RPMI7951 (cell line): ENCODE results near the gene MCU. TPM values are rescaled to one million over a fixed set of nuclear protein-coding genes. Genes with fewer than 3 reads are reported as not detected.

Experiments used
- DNase-seq: peaks from one replicate; pipeline ENCODE4 v3.0.0-alpha.2; 2012; ENCODE audit warnings: low read depth
- total RNA-seq: library from RNA; depleted of rRNA; stranded (reverse); fragments of >200 nt; shearing (Covaris generic); gene quantifications from 2 replicates; pipeline ENCODE4 v1.2.3, GENCODE V29; 2014

The MCU gene
- total RNA-seq, 1 experiment from 2014 or later: 31.1 TPM

DNA sequence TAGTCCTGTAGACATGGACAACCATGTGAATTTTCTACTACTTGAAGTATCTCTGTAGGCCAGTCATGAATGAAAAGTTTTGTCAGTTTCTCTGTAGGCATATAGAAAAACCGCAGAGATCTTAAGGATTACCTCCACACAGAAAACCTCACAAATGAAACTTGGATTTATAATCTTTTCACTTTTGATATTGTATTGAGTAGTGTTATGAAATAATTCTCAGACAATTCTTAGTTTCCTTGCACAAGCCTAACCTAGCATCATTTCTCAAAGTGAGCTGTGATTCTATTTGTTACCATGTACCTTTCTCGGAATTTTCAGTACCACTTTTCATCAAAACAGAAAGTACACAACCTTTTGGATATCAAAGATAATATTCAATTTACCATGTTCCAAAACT, 150.2 kb downstream of the MCU start:
- no peak for DNase-seq

DNA sequence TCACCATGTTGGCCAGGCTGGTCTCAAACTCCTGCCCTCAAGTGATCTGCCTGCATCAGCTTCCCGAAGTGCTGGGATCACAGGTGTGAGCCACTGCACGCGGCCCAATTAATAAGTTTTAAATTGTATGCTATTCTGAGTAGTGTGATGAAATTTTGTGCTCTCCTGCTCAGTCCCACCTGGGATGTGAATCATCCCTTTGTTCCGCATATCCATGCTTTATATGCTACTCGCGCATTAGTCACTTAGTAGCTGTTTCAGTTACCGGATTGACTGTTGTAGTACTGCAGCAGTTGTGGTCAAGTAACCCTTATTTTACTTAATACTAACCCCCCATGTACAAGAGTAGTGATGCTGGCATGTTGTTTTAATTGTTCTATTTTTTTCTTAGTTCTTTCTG, 154.3 kb downstream of the MCU start:
- DNase-seq: peak; percentile 75

DNA sequence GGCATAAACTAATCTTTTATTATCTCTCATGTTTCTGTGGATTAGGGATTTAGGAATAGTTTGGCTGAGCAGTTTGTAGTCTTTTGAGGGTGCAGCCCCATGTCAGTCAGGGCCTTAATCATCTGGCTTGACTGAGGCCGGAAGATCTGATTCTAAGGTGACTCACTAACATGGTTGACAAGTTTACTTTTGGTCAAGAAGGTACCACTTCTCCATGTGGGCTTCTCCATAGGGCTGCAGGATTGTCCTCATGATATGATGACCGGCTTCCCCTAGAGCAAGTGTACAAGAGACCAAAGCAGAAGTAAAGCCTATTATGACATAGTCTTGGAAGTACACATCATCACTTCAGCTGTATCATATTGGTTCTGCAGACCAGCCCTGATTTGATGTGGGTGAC, 155.7 kb downstream of the MCU start:
- peak; percentile 27 for DNase-seq

DNA sequence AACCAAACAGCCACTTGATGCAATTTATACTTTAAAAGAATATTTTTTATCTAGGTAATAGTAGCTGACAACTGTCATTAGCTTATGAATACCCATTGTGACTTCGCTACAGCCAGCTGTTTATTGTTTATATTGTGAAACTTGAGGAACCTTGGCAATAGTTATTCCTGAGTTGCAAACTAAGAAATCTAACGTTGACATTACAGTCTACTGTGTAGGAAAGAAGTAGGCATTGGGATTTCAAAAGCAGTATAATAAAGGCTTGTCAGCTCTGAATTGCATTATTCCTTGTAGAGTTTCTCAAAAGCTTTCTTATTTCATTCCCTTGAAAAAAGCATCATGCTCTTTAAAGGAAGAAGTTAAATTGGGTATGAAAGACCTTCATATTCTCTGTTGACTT, 158.9 kb downstream of the MCU start:
- DNase-seq: no peak

DNA sequence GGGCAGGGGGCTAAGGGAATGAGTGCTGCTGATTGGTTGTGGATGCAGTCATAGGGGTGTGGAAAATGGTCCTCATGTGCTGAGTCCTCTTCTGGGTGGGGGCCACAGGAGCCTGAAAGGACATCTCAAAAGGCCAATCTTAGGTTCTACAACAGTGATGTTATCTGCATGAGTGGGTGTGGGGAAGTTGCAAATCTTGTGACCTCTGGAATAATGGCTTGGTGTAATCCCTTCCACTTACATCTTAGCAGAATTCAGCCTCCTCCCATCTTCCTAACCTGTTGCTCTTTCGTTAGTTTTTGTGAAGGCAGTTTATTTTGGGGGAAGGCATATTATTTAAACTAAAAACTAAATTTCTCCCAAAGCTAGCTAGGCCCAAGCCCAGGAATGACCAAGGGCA, 159.6 kb downstream of the MCU start:
- no peak for DNase-seq

DNA sequence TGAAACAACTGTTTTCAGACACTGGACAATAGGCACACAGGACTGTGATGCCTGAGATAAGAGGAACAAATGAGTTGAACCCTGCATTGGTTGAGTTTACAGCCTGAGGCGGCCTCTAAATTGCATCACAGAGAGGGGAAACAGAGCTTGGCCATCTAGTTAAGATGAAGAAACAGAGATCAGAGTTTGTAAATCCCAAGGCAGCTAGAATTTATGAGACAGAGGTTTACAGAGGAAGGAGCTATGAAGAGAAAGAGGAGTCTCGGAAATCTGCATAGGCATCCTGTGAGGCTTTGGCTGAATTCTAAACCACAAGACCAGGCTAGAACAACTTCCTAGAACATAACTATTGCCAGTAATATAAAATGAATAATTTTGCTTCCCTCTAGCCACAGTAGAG, 160.6 kb downstream of the MCU start:
- no peak for DNase-seq

DNA sequence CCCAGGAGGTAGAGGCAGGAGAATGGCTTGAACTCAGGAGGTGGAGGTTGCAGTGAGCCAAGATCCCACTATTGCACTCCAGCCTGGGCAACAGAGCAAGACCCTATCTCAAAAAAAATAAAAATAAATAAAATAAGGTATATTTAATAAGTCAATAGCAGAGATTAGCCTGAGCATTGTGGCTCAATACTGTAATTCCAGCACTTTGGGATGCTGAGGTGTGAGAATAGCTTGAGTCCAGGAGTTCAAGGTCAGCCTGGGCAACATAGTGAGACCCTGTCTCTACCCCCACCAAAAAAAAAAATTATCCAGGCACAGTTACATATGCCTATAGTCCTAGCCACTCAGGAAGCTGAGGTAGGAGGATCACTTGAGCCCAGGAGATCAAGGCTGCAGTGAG, 163.2 kb downstream of the MCU start:
- DNase-seq: no peak

DNA sequence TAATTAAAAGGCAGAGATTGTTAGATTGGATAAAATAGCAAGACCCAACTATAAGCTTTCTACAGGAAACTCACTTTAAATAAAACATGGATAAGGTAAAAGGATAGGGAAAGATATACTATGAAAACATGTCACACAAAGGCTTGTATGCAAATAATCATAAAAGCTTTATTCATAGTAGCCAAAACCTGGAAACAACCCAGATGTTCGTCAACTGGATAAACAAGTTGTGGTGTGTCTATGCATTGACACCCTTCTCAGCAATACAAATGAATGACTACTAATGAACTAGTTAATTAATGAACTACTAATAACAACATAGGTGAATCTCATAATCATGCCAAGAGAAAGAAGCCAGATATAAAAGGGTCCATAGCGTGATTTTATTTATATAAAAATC, 163.8 kb downstream of the MCU start:
- DNase-seq: no peak

DNA sequence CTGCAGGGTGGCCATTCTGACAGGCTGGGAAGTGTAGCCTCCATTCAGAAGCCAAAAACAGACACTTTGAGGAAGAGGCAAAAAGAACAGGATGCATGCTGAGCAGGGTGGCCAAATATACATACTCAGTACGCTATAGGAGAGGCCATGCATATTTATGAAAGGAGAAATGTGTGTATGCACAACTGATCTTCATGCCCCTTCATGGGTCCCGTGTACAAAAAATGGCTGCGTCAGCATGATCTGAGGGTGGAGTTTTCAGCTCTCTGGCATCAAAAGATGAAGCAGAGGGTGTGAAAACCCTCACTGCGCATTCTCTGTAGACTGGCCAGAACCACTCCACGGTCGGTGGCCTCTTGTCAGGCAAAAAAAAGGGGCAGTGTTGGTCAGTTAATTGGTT, 166.1 kb downstream of the MCU start:
- no peak for DNase-seq

DNA sequence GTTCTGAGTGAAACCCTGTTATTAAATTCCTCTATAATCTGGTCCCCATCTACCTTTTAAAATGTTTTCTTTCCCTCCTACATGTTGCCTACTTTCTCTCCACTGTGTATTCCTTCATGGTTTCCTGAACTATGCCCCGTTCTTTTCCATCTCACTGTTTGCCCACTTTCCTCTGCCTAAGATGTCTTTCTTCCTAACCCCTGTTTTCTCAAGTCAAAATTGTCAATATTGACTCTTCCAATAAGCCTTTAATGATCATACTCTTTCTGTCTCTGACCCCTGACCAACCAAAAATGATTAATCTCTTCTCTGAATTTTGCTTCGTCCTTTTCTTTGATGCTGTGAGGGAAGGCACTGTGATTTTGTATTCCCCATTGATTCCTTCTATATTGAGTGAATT, 171.0 kb downstream of the MCU start:
- DNase-seq: no peak

DNA sequence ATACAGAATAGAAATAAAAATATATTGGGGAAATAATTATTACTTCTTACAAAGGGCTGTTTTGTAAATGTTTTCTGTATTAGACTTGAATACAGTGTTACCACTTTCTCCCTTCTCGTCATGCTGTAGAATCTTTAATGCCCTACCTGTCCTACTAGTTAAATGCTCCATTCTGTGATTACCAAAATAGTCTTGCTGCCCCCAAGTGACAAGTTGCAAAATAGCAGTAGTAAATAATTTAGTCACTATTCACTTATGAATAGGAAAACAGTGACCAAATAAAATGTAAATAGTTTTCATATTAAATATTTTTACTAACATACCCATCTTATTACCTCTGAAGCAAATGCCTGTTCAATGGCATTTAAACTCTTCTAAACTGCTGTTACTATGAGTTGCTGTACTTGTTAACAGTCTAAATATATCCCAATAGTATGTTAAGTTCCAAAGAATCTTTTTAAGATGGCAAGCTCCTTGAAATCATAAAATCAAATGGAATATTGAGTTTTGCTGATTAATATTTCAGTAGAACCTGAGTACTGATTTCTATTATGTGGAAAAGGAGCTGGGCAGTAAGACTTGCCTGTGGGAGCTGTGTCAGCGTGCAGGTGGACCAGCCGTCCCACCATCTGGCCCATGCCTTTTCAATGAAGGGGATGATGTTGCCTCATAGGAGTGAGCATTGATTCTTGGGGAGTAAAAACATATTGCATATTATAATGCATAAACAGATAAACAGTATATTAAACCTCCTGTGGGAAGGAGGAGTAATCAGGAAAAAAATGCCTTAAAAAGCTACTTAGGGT, 183.5 kb downstream of the MCU start:
- peak; percentile 13 for DNase-seq

DNA sequence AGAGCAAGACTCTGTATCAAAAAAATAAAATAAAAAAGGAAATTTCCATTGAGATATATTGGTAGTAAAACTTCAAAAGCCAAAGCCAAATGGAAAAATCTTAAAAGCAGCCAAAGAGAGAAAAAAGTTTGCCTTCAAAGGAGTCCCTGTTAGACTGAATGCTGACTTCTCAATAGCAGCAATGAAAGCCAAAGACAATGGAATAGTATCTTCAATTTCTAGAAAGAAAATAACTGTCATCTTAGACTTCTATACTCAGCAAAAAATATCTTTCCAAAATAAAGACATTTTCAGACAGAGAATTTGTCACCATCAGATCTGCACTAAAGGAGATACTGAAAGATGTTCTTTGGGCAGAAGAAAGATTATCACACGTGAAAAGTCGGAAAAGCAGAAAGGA, 187.3 kb downstream of the MCU start:
- no peak for DNase-seq

DNA sequence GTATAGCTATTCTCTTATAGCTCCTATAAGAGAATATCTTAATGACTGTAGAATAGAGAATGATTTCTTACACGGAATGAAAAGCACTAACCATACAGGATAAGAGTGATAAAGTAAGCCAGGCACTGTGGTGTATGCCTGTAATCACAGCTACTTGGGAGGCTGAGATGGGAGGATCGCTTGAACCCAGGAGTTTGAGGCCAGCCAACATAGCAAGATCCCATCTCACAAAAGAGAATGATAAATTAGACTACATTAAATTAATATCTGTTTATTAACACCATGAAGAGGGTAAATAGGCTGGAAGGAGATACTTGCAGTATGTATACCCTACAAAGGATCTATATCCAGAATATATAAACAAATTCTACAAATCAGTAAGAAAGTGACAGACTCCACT, 189.3 kb downstream of the MCU start:
- no peak for DNase-seq

DNA sequence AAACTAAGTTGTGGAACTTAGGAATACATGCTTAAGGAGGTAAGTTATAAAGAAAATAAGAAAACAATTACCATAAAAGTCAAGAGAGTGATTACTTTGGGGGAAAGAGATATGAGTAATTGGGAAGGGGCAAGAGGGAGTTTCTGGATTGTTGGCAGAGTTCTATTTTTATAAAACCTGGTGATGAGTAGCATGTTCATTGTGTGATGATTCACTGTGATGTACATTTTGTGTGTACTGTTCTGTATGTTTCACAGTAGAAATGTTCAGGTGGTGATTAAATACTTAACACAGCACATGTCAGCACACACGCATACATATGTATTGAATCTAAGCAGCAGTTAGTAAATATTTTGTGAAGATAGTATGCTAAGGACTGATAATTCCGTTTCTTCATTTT, 191.9 kb downstream of the MCU start:
- no peak for DNase-seq

DNA sequence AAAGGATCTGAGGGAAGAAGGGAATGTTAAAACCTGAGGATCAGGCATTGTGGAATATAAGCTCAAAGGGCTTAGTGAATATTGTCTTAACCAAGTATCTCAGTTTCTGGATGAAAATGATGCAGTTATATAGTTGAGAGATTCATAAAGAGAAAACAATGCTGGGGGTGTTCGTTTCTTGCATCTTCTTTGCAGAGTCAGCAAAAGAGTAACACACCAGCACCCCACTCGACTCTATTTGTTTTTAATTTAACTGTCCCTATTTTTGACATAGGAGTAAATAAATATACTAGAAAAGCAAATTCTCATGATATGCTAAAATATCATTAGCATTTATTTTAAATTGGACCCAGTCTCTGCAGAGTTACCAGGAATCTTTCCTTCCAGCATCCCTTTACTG, 194.0 kb downstream of the MCU start:
- no peak for DNase-seq

DNA sequence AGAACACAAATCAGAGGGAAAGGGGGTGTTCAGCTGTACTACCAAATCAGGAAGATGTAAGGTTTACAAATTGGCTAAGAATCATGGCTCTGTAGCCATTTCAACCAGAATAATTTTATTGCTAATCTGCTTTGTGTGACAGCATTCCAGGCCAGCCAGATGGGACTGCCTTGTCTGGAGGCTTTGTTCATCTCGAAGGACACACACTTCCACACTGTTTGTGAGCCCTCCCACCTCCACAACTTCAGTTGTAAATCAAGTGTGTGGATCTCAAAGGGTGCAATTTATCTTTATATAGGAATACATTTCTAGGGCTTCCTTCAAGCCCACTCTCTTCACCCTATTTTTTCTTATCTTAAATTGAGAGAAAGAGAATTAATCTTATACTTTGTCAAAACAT, 194.7 kb downstream of the MCU start:
- DNase-seq: no peak

DNA sequence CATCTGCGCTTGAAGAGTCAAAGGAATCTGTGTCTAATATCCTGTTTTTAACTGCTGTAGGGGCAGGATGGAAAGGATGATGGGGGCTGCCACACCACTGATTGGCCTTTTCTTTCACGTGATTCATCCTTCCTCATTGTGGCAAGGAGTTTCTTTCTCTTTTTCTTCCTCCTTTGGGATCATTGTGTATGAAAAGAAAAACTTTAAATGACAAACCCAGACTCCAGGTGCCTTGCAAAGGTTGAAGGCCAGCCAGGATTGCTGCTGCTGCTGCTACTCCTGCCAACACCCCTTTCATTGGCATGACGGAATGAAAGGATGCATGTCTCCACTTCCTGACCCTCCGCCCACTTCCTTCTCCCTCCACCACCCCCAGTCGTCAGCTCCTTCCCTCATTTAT, 195.1 kb downstream of the MCU start:
- DNase-seq: no peak

DNA sequence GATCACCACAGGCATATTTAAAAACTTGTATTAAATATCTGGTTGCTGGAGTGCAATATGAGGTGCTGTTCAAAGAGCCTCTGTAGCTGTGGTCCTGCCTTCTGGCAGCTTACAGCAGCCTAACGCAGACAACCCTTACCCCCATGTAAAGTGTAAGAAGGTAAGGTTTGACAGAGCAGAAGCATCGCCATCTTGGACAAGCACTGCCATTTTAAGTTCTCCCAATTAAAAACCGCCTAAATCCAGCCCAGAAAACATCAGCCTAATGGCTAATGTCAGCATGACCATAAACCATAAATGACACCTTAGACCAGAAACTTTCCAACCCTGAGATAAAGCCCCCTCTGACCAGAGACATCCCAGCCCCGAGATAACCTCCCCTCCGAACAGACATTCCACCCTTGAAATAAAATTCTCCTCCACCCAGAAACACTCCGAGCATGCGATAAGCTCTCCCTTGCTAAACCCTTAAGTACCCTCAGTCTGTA, 196.3 kb downstream of the MCU start:
- no peak for DNase-seq

DNA sequence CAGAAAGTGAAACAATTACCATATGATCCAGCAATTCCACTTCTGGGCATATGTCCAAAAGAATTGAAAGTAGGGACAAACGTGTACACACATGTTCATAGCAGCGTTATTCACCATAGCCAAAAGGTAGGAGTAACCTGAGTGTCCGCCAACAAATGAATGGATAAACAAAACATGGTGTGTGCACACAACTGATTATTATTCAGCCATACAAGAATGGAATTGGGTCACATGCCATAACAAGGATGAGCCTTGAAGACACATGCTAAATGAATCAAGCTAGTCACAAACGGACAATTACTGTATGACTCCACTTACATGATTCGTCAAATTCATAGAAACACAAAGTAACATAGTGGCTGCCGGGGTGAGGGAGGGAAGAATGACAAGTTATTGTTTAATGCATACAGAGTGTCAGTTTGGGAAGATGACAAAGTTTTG, 197.5 kb downstream of the MCU start:
- peak; percentile 9 for DNase-seq

DNA sequence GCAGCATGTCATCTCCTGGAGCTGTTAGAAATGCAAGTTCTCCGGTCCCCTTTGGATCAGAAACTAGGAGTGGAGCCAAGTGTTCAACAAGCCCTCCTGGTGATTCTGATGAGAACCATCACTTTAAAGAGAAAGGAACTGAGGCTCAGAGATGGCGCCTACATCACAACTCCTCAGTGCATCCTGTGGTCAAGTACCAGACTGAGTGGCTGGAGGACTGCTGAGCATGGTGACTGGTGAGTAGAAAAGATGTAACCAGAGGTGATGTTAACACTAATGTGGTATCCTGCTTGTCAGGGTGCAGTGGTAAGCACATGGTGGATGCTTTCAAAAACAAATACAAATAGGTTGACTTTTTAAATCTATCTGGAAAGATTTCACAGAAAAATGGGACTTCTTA, 198.1 kb downstream of the MCU start:
- DNase-seq: no peak

DNA sequence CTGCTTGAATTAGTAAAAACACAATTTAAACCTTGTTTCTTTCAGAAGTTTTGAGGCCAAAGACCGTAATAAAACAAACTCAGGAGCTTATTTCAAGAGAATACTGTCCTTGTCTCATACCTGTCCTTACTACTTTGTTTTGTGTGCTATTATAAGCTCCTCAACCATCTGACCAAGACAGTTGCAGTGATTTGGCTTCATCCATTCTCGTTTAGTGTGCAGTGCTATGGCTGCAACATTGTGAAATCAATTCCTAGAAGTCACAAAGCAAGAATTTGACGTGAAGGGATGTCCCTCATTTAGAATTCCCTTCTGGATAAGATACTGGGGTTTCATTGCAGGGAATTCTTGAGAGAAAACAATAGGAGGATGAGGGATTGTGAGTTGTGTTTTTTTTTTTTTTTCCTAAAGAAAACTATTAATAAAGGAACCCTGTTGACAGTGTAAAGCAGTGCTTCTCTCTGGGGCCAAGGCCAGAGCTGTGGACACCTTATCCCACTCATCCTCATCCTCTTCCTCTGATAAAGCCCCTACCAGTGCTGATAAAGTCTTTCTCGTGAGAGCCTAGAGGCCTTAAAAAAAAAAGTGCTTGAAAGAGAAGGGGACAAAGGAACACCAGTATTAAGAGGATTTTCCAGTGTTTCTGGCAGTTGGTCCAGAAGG, 201.3 kb downstream of the MCU start, which contains the start of gene OIT3:
OIT3 (plus strand) TSS at position 604 of the 663 bp plus-strand sequence. CDS start 60 bp downstream, outside the sequence.
- no peak for DNase-seq

DNA sequence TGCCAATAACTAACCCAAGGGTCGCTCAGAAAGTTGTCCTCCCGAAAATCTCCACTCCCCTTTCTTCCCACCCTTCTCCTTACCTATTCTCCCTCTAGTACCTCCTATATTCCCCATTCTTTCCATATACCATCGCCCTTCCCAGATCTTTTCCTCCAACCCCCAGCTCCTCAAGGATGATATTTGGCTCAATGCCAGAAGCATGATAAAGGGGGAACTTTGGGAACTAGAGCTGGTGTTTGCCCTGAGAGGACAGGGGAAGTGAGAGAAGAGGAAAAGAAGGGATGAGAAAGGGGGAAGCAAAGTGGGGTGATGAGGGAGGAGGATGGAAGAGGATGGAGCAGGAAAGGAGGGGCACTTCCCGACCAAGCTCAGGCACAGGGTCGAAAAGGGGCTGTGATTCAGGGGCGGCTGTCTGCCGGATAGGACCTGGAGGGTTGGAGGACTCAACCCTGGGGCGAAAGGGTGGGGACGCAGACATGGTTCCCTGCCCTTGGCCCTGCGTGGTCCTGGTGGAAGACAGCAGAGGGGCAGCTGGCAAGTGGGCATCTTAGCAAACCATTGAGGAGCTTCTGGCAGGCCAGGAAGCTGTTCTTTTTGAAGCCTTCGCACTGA, 203.4 kb downstream of the MCU start:
- no peak for DNase-seq

DNA sequence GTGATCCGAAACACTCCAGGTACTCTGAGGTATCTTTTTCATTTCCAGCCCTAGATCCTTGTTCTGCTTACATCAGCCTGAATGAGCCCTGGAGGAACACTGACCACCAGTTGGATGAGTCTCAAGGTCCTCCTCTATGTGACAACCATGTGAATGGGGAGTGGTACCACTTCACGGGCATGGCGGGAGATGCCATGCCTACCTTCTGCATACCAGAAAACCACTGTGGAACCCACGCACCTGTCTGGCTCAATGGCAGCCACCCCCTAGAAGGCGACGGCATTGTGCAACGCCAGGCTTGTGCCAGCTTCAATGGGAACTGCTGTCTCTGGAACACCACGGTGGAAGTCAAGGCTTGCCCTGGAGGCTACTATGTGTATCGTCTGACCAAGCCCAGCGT, 206.7 kb downstream of the MCU start:
- DNase-seq: no peak
